NCI-H128 (cell line): ENCODE results near the gene TEPSIN.
A peak's percentile ranks its signal among the peaks of the same experiment; 100 is the strongest.

Experiments used
- DNase-seq: peaks from one replicate; lab custom pipeline; 2025; ENCODE audit not compliant: unreplicated experiment; lab: John Stamatoyannopoulos, UW

Gene TEPSIN

GRCh38 chr17:81270279-81270678 is 31.4 kb upstream of the TEPSIN start:
- no peak for DNase-seq

- no peak for DNase-seq
Observed at GRCh38 chr17:81267390-81268067, 28.7 kb upstream of the TEPSIN start.

- DNase-seq: no peak
Observed at GRCh38 chr17:81265576-81265975, 26.7 kb upstream of the TEPSIN start.

- DNase-seq: no peak
Observed at GRCh38 chr17:81264640-81265039, 25.8 kb upstream of the TEPSIN start.

- no peak for DNase-seq
Observed at GRCh38 chr17:81263371-81264181, 24.7 kb upstream of the TEPSIN start.

- DNase-seq: no peak
Observed at GRCh38 chr17:81261582-81262336, 22.9 kb upstream of the TEPSIN start.

GRCh38 chr17:81261096-81261495 is 22.2 kb upstream of the TEPSIN start:
- no peak for DNase-seq

GRCh38 chr17:81260641-81261040 is 21.8 kb upstream of the TEPSIN start:
- no peak for DNase-seq

GRCh38 chr17:81260171-81260570 is 21.3 kb upstream of the TEPSIN start:
- no peak for DNase-seq

GRCh38 chr17:81259058-81259605 is 20.3 kb upstream of the TEPSIN start:
- DNase-seq: no peak

GRCh38 chr17:81258292-81258691 is 19.4 kb upstream of the TEPSIN start:
- no peak for DNase-seq

GRCh38 chr17:81257533-81257932 is 18.7 kb upstream of the TEPSIN start:
- no peak for DNase-seq

- no peak for DNase-seq
Observed at GRCh38 chr17:81256616-81257015, 17.8 kb upstream of the TEPSIN start.

GRCh38 chr17:81254955-81255717 is 16.3 kb upstream of the TEPSIN start:
- peak; percentile 29 for DNase-seq

- no peak for DNase-seq
Observed at GRCh38 chr17:81253358-81254131, 14.7 kb upstream of the TEPSIN start.

- DNase-seq: no peak
Observed at GRCh38 chr17:81252987-81253329, 14.1 kb upstream of the TEPSIN start.

GRCh38 chr17:81252326-81252986 is 13.6 kb upstream of the TEPSIN start:
- no peak for DNase-seq

GRCh38 chr17:81251709-81252301 is 12.9 kb upstream of the TEPSIN start:
- DNase-seq: peak; percentile 30

GRCh38 chr17:81251094-81251708 is 12.3 kb upstream of the TEPSIN start:
- DNase-seq: peak; percentile 32
